IPS-20b (cell line): ENCODE data around the gene AMHR2.
"Not testable (repeated sequence)": the region's sequence is repeated elsewhere in the genome, so short reads cannot be mapped to it uniquely, and the experiment has no call there.

Experiments used
- H3K27ac ChIP-seq: one replicate; pipeline ENCODE4 v1.5.1; 2013; ENCODE audit warnings: low read length
- H3K27me3 ChIP-seq: 2 replicates; pipeline ENCODE4 v1.6.1; 2013; ENCODE audit warnings: mild to moderate bottlenecking, low read length, inconsistent platforms; ENCODE audit not compliant: insufficient read depth
- H3K36me3 ChIP-seq: 2 replicates; pipeline ENCODE4 v1.6.1; 2013; ENCODE audit warnings: low read depth, mild to moderate bottlenecking, inconsistent platforms, low read length, moderate library complexity; ENCODE audit not compliant: insufficient read depth
- H3K4me1 ChIP-seq: 2 replicates; pipeline ENCODE4 v1.6.1; 2013; ENCODE audit warnings: mild to moderate bottlenecking, control low read depth, inconsistent platforms, low read length, moderate library complexity; ENCODE audit not compliant: insufficient read depth
- H3K4me3 ChIP-seq: 2 replicates; pipeline ENCODE4 v1.5.1; 2013; ENCODE audit warnings: mild to moderate bottlenecking, low read length, inconsistent platforms
- H3K9ac ChIP-seq: 2 replicates; pipeline ENCODE4 v1.6.1; 2013; ENCODE audit warnings: low read depth, mild to moderate bottlenecking, inconsistent platforms, low read length, moderate library complexity
- H3K9me3 ChIP-seq: 2 replicates; pipeline ENCODE4 v1.6.1; 2013; ENCODE audit warnings: mild to moderate bottlenecking, low read depth, low read length, inconsistent platforms; ENCODE audit not compliant: insufficient read depth

AMHR2 gene

DNA sequence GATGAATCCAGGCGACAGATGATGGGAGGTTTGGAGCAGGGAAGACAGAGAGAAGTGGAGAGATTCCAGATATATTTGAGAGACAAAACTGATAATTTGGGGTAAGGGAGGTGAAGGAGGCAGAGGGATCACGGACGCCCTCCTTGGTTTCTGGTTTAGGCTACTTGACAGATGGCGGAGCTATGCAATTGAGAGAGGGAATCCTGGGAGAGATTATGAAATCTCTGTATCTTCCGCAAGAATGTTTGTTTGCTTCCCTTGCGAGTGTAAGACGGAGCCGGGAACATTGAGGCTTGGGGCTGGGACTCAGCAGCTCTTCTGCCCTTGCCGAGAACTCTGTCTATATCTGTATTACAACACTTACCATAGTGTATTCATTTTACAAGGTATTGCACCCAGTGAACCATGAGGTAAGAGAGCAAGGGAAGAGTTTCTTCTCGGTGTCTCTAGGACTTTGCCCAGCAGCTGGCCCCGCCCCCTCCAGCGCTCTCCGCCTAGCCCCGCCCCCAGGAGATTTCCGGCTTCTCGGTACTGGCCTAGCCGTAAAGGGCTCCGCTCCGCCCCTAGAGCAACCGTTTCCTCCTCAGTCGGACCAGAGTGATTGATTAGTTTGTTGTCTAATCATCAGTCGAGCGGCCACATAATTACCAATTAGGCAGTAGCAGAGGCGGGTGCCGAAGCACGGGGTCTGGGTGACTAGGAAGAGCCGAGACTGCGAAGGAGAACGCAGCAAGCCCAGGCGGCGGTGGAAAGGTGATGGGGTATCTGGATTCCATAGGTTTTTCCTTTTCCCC is 17.6 kb downstream of the AMHR2 start, which contains the start of gene PRR13:
Gene PRR13, plus strand, starts transcription at position 695 of the 794 bp plus-strand sequence. CDS start 981 bp downstream, outside the sequence.
- Histone ChIP-seq H3K4me3 (peak within 1 kb of the TSS; percentile 86), H3K9ac (peak within 1 kb of the TSS; percentile 88), H3K27ac (peak within 1 kb of the TSS; percentile 89), H3K36me3 (peaks cover 22% of the 10 kb centered on the region), H3K9me3 (no peaks in the 10 kb centered on the region), H3K4me1 (0 out of 2 replicates have a peak, but pooled peaks cover 8% of the 10 kb centered on the region), H3K27me3 (no peaks in the 10 kb centered on the region)

GRCh38 chr12:53443955-53444354 is 20.3 kb downstream of the AMHR2 start:
- Histone ChIP-seq H3K36me3 (peaks cover 30% of the 10 kb centered on the region), H3K4me3 (peak overlapping the region; percentile 4; the same call in 1 of the 2 replicates)

GRCh38 chr12:53444593-53445325 is 21.1 kb downstream of the AMHR2 start:
- H3K9me3 ChIP-seq, H3K27me3 ChIP-seq, H3K27ac ChIP-seq, H3K4me1 ChIP-seq, H3K9ac ChIP-seq, H3K4me3 ChIP-seq: not testable (repeated sequence)
- peaks cover 30% of the 10 kb centered on the region for H3K36me3 ChIP-seq

More at GRCh38 chr12:53443955-53444354, 20.3 kb downstream of the AMHR2 start:
- 0 out of 2 replicates have a peak, but pooled peaks cover 8% of the 10 kb centered on the region for H3K4me1 ChIP-seq
- H3K9ac ChIP-seq = no peak overlapping the region
- H3K9me3 ChIP-seq = no peaks in the 10 kb centered on the region
- no peak overlapping the region for H3K27ac ChIP-seq
- H3K27me3 ChIP-seq = no peaks in the 10 kb centered on the region

DNA sequence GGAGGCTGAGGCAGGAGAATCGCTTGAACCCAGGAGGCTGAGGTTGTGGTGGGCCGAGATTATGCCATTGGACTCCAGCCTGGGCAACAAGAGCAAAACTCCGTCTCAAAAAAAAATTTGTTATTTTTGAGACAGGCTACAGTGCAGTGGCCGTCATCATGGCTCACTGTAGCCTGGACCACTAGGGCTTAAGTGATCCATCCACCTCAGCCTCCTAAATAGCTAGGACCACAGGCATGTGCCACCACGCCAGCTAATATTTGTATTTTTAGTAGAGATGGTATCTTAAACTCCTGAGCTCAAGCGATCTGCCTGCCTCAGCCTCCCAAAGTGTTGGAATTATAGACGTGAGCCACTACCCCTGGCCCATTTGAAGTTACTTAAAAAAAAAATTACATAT is 27.3 kb downstream of the AMHR2 start:
- no peaks in the 10 kb centered on the region for H3K9me3 ChIP-seq
- no peak overlapping the region for H3K9ac ChIP-seq
- H3K27ac ChIP-seq = no peak overlapping the region

GRCh38 chr12:53451661-53452158 is 28.1 kb downstream of the AMHR2 start, which contains the start of gene PCBP2:
PCBP2 (plus strand) TSS chr12:53452102; CDS start chr12:53454801, 2,699 bp downstream.
- Histone ChIP-seq H3K36me3 (peaks cover 44% of the 10 kb centered on the region), H3K27ac (peak within 1 kb of the TSS; percentile 95), H3K4me3 (peak within 1 kb of the TSS; percentile 99), H3K27me3 (no peaks in the 10 kb centered on the region), H3K4me1 (no peaks in the 10 kb centered on the region; the same call in 1 of the 2 replicates), H3K9me3 (no peaks in the 10 kb centered on the region), H3K9ac (peak within 1 kb of the TSS; percentile 98)

More for the DNA sequence above, 27.3 kb downstream of the AMHR2 start:
- H3K4me1 ChIP-seq = no peaks in the 10 kb centered on the region; the same call in 1 of the 2 replicates
- peaks cover 40% of the 10 kb centered on the region for H3K36me3 ChIP-seq
- H3K27me3 ChIP-seq = no peaks in the 10 kb centered on the region
- H3K4me3 ChIP-seq = no peak overlapping the region

- no peaks in the 10 kb centered on the region; the same call in 1 of the 2 replicates for H3K4me1 ChIP-seq
- H3K9me3 ChIP-seq = no peaks in the 10 kb centered on the region
- H3K36me3 ChIP-seq = peaks cover 51% of the 10 kb centered on the region
- H3K9ac ChIP-seq = peak overlapping the region; percentile 98
- H3K27me3 ChIP-seq = no peaks in the 10 kb centered on the region
- H3K27ac ChIP-seq = peak overlapping the region; percentile 95
- peak overlapping the region; percentile 99 for H3K4me3 ChIP-seq
Observed at GRCh38 chr12:53452159-53453077, 28.8 kb downstream of the AMHR2 start.

DNA sequence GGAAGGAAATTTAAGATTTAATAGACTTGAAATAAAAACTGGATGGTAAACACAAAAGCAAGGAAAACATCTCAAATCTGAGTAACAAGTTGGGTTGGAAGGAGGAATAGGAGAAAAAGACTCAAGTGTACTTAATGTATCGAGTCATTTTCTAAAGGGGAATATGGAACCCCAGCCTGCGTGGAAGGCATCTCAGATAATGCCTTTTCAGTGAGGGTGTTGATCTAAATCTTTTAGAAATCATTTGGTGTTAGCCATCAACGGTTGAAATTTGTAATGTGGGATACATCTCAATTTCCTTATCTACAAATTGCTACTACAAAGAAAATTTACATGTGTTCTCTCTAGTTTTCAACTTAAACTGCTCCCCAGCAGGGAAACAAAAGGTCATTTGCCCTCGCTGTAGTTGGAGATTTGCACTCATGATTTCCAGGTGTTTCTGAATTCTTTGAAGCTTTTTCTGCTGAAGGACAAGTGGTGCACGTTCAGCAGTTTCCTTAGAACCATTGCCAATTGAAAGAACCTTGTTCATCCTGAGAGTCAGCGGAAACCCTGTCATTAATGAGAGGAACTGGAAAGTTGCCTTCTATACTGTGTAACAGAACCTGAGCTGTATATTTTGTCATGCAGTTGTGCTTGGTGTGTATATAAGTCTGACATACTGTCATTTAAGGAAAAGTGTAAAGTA is 30.4 kb downstream of the AMHR2 start:
- Histone ChIP-seq H3K27ac (no peak overlapping the region), H3K9ac (peak overlapping the region; percentile 98; the same call in 1 of the 2 replicates), H3K4me1 (no peaks in the 10 kb centered on the region; the same call in 1 of the 2 replicates), H3K27me3 (no peaks in the 10 kb centered on the region), H3K4me3 (peak overlapping the region; percentile 99), H3K36me3 (peaks cover 64% of the 10 kb centered on the region), H3K9me3 (no peaks in the 10 kb centered on the region)

DNA sequence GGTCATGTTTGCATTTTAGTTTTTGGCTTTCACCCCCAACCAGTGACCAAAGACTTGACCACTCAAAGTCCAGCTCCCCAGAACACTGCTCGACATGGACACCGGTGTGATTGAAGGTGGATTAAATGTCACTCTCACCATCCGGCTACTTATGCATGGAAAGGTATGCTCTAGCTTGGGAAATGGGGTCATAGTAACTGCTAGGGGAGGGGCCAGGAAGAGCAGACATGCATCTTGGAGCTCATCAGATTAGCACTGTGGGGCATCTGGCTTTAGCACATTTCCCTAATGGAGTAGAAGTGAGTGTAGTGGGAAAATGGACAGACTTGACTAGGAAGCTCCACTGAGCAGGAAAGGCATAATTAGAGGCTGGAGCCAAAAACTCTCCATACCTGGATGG is 31.1 kb downstream of the AMHR2 start:
- no peak overlapping the region for H3K27ac ChIP-seq
- H3K4me3 ChIP-seq = peak overlapping the region; percentile 99; the same call in 1 of the 2 replicates
- H3K27me3 ChIP-seq = no peaks in the 10 kb centered on the region
- peaks cover 70% of the 10 kb centered on the region for H3K36me3 ChIP-seq
- H3K4me1 ChIP-seq = no peaks in the 10 kb centered on the region; the same call in 1 of the 2 replicates
- H3K9me3 ChIP-seq = no peaks in the 10 kb centered on the region
- H3K9ac ChIP-seq = no peak overlapping the region

DNA sequence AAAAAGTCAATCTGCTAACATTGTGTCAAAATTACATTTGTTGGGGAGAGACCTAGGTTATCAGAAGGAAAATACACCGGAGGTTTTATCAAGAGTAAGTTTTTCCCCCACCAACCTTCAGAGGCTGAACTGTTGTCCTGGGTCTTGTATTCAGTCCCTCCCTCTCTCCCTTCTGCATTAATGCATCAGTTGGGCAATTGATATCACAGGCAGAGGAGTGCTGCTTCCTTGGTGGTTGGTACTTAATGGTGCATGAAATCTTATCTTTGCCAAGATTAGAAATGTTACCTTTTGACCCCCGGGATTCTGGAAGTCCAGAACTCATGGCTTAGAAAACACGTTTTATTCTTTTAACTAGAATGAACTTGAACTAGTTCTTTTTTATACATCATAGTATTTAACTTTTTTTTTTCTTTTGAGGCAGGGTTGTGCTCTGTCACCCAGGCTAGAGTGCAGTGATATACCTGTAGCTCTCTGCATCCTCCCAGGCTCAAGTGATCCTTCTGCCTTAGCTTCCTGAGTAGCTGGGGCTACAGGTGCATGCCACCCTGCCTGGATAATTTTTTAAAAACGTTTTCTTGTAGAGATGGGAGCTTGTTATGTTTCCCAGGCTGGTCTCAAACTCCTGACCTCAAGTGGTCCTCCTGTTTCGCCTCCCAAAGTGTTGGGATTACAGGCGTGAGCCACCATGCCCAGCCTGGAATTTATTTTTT is 33.2 kb downstream of the AMHR2 start:
- H3K4me3 ChIP-seq = no peak overlapping the region
- peaks cover 91% of the 10 kb centered on the region for H3K36me3 ChIP-seq

DNA sequence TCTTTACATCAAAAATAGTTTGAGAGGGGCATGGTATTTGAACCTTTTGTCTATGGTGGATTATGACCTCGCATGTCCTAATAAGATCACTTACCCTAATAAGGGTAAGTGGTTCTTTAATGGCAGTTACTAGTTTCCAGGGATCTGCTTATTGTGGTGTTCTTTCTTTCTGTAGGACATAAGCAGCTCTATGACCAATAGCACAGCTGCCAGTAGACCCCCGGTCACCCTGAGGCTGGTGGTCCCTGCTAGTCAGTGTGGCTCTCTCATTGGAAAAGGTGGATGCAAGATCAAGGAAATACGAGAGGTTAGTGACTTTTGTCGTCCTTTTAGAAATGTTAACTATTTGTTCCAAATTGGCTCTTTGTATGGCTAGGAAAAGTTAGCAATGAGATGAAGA is 35.4 kb downstream of the AMHR2 start:
- H3K27ac ChIP-seq = no peak overlapping the region

More for the DNA sequence above, 33.2 kb downstream of the AMHR2 start:
- no peaks in the 10 kb centered on the region for H3K27me3 ChIP-seq
- peaks cover 3% of the 10 kb centered on the region; the same call in 1 of the 2 replicates for H3K4me1 ChIP-seq
- no peak overlapping the region for H3K9ac ChIP-seq
- no peak overlapping the region for H3K27ac ChIP-seq
- no peaks in the 10 kb centered on the region for H3K9me3 ChIP-seq

More for the DNA sequence above, 35.4 kb downstream of the AMHR2 start:
- Histone ChIP-seq H3K9ac (no peak overlapping the region), H3K4me1 (peaks cover 8% of the 10 kb centered on the region; the same call in 1 of the 2 replicates), H3K9me3 (no peaks in the 10 kb centered on the region), H3K4me3 (no peak overlapping the region), H3K36me3 (peaks cover 100% of the 10 kb centered on the region), H3K27me3 (no peaks in the 10 kb centered on the region)
